ENCODE data around the gene GPAT2.
"Not testable (repeated sequence)": the region's sequence is repeated elsewhere in the genome, so short reads cannot be mapped to it uniquely, and the experiment has no call there.

DNA sequence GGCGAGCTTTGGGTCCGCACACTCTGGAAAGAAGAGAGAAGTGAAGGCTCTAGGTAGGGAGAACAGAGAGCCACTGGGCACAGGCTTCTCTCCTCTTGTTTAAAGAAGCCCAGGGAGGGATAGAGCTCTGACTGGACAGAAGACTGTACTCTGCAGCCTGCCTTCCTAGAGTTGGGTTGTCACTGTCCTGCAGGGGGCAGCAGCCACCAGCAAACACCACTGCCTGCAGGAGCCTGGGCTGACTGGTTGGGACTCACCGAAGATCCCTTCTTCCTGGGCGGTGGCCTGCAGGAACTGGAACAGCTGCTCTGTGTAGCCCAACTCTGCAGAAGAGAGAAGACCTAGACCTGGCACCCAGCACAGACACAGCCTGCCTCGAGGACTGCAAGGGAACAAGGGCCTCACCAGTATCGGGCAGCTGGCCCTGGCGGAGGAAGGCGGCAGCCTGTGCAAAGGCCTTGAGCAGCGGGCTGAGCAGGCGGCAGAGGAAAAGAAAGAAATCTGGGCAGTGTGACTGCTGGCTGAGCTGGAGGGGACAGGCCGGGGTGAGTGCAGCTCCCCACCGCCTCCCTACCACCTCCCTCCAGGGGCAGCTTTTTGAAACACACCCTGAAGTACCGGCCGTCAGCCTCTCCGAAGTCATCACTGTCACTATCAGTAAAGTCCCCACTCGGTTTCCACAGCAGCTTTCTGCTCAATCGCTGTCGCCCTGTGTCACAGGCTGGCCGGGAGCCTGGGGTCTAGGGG is 11.8 kb downstream of the GPAT2 start:
- TF ChIP-seq, protein P1, sequence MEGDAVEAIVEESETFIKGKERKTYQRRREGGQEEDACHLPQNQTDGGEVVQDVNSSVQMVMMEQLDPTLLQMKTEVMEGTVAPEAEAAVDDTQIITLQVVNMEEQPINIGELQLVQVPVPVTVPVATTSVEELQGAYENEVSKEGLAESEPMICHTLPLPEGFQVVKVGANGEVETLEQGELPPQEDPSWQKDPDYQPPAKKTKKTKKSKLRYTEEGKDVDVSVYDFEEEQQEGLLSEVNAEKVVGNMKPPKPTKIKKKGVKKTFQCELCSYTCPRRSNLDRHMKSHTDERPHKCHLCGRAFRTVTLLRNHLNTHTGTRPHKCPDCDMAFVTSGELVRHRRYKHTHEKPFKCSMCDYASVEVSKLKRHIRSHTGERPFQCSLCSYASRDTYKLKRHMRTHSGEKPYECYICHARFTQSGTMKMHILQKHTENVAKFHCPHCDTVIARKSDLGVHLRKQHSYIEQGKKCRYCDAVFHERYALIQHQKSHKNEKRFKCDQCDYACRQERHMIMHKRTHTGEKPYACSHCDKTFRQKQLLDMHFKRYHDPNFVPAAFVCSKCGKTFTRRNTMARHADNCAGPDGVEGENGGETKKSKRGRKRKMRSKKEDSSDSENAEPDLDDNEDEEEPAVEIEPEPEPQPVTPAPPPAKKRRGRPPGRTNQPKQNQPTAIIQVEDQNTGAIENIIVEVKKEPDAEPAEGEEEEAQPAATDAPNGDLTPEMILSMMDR (IDR thresholded peaks at IDR 0.05; ENCODE audit: borderline replicate concordance, extremely low read depth, low read length, poor library complexity, severe bottlenecking): peak; percentile 78
- TF ChIP-seq EZH2 (IDR thresholded peaks at IDR 0.05; ENCODE audit: borderline replicate concordance, low read depth, low read length, severe bottlenecking): not testable (repeated sequence)
